Measurements from ENCODE around the gene ERCC5.

ERCC5 gene

GRCh38 chr13:102922184-102922583 lies 76.4 kb downstream of the ERCC5 start:
- DNase-seq (ENCODE audit: low read depth in 2 of 2), result no peak
